ENCODE measurements around the gene CRADD.

Gene CRADD

DNA sequence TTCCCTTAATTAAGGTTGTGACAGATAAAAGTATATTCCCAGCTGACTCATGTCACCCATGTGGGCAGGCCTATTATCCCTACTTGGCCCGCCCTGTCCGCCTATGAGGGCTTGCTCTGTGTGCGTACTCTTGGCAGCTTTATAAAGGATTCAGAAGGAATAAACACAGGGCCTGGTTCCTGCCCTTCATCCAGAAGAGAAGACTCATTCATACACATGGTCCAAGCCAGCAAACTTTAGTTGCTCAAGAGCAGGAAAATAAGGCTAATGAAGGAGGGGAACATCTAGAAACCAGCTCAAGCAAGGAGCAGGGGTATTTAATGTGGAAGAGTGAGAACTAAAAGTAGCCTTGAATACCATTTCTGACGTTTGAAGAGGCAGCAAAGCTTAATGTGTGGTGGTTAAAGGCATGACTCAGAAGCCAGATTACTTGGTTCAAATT is 141.9 kb downstream of the CRADD start:
- no peak for DNase-seq

DNA sequence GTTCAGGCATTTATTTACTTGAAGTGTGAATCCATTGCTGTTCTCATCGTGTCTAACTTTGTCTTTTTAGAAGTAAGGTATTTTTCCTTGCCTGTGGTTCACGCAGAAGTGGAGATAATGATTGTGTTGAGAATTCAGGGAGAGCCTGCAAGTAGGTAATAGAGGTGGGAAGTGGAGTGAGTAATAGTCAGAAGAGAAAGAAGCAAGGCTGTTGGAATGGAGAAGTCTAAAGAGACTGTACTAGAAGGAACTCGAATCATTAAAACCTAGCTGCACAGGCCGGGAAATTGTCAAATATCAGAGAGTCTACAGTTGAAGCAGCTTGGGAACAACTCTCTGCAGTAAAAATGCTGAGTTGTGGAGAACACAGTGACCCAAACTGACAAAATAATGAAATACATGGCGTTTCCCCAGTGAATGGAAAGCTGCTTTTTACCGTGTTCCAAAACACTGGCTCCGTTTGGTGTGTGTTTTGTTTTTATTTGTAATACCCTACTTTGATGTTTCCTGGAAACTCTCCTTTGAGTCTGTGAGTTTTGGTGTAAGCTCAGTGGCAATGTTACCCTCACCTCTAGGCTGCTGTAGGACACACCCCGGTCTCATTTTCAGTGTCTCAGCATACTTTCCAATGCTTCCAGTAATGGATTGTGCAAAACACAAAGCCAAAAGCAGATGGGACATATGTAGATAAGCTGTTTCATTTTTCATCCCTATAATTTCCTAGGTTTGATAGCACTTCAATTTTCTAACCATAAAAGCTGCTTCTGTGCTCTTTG is 146.6 kb downstream of the CRADD start:
- no peak for DNase-seq

DNA sequence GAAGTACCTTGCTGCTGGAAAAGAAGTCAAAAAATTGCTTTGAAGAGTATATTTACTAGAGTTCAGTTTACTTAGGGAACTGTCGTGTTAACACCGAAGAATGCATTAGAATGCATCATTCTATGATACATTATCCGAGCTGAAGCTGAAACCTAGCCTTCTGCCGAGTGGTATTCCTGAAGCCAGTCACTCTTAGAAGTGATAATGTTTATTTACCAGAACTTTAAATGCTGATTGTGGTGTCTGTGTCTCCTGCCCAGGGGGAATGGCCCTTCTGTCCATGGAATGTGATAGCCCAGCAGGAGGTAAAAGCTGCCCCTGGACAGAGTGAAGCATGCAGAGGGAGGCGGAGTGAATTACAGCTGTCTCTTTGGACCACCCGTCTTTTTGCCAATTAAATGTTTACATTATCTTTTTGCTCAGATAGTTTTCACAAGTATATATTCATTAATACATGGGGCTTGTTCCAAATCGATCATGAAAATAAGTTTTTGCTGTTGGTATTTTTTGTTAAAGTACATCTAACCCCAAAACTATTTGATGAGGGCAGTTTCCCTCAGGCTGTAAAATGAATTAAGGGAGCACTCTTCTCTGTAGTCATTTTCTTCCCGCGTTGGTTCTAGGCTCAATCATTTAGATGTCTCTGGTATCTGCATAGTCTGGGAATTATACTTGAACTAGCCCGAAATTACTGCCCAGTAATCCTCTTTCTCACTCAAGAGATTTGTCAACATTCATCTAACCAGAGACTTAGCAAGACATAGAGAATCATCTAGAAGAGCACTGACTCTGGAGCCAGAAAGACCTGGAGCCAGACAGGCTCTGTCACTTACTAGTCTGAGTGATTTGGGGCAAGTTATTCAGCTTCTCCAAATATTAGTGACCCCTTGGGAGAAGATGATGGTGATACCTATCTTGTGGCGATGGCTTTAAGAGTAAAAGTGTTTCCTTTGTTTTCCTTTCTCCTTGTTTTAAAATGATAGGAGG is 147.6 kb downstream of the CRADD start:
- DNase-seq = peak; percentile 65

DNA sequence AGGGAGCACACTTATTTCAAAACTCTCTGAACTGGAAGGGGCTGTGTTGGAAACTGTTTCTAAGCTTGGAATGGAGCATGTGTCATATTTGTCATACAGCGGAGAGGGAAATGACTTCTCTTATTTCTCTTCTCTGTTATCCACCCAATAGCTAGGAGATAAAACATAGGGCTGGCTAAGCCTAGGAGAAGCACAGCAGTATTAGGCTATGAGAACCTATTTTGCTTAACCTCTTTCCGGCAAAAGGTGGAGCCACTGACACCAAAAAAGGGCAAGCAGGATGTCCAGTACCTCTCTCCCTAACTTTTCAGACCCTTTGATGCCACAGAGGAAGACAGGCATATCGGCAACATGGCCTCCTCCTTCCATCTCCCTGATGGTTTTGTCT is 148.3 kb downstream of the CRADD start:
- no peak for DNase-seq

DNA sequence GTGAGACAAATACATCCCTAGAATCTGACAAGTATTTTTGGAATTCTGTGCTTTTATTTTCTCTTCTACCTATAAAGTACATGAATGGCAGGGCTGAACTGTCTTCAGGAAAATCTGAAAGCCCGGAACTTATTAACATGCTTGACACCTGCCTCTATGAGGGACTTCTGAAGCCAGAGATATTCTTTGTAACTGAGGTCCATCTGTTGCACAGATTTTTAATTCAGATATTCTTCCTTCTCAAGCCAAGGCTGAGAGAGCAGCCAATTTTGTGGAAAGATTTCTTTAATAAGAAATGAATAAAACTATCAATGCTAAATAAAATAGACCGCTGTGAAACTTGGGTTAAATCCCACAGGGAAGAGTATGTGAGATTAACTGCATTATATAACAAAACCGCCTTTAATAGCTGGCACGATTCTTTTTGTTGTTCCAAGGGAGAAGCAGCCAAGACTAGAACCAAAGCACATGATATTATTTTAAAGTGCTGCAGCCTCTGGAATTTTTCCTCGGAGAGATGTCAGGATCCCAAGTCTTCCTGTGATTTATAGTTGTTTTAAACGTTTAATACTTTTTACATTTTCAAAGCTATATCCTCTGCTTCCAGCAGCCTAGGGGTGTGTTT is 148.9 kb downstream of the CRADD start:
- no peak for DNase-seq

DNA sequence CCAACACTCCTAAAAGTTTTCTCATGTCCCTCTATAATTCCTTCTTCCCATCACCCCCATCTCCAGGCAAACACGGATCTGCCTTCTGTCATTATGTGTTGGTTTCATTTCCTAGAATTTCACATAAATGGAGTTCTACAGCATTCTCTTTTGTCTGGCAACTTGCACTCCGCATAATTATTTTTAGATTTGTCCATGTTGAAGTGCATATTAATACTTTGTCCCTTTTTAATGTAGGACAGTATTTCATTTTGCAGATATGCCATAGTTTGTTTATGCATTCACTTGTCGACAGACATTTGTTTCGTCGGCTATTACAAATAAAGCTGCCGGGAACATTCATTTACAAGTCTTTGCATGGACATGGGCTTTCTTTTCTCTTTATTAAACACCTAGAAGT is 150.0 kb downstream of the CRADD start:
- DNase-seq = no peak

DNA sequence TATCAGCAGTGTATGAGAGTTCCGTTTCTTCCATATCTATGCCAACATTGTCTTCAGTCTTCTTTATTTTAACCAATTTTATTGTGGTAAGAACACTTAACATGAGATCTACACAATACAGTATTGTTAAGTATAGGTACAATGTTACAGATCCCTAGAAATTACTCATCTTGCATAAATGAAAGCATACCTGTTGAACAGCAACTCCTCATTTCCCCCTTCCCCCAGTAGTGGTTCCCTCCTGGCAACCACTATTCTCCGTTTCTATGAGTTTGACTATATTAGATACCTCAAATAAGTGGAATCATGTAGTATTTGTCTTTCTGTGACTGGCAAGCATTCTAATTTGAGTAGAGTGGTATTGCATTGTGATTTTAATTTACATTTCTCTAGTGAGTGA is 150.5 kb downstream of the CRADD start:
- DNase-seq = no peak

DNA sequence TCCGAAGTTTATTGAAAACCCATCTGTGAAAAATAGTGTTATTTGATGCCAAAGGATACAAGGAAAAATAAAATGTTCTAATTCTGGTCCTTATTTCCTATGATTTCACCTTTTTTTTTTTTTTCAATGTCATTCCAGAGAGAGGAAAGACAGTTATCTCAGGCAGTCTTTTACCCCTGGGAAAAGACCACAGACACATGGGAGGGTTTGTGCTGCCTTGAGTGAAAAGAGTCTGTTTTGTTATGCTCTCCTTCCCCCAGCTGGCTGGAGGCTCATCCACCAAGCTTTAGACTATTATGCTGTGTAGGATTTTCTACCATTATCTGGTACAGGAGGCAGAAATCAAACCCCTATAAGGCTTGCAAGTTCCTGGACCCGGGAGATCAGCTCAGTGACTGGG is 151.8 kb downstream of the CRADD start:
- DNase-seq = no peak

DNA sequence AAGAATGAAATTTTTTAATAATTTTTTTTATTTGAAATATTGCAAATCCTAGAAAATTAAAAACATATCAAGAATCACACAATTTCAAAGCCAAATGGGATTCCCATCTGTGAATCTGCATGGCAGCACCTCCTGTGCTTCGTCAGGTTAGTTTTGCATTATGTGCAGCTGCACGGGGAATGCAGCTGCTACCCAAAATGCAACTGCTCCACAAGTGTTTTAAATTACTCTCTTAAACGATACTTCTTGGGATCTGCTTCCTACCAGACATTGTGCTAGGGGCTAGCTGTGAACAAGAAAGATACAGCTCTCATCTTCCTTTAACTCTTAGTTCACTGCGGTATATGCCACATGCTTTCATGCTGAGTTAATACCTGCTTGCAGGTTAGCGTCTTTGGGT is 154.2 kb downstream of the CRADD start:
- DNase-seq = no peak

DNA sequence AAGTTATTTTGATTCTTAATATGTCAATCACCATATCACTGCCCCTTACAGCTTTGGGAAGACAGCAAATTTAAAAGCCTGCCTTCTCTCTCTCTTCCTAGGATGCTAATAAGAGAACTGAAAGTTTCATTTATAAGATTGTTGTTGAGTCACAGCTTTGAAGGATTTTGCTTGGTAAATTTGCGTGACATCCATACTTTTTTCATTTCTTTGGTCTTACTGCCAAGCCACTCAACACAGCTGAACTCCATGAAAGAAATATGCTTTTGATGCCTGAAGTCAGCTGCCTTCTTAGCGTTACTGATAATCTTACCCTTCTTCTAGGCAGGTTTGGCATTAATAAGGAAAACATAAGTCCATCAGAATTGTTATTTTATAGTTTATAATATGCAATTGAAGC is 155.0 kb downstream of the CRADD start:
- DNase-seq = no peak

DNA sequence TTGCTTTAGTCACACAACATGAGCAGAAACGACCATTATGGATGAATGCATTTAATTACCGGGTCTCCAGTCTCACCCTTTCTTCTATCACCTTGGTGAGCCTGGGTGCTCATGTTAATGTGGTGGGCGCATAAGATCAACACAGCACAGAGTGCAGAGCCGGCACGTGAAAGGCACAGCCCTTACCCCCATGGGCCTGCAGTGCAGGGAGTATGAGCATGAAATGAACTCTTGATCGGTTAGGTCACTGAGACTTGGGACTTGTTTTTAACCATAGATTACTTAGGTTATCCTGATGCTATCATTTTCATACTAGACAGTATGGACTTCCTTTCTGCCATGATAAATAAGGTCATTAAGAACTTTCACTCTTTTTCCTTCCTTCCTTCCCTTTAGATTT is 156.8 kb downstream of the CRADD start:
- peak; percentile 30 for DNase-seq

DNA sequence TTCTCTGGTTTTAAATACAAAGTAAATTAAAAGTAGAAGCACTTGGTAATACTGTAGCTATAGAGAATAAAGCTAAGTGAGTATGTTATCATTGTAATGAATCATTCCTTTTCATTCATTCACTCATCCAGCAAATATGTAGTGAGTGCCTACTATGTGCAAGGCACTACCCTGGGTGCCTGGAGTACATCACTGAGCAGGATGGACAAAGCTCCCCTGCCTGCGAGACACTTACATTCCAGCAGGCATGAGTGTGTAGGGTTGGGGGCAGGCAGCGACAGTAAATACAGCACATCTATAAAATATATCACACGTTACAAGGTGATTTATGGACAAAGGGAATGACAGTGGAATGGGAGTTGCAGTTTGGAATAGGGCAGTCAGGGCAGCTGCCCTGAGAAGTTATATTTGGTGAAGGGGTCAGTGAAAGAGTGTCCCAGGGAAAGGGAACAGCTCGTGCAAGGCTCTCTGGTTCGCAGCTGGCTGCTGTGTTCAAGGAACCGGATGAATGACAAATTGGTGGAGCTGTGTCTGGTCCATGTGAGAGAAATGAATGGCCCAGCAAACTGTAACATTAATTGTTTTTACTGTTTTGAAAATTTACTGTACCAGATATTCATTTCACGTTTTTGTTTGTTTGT is 159.6 kb downstream of the CRADD start:
- no peak for DNase-seq

DNA sequence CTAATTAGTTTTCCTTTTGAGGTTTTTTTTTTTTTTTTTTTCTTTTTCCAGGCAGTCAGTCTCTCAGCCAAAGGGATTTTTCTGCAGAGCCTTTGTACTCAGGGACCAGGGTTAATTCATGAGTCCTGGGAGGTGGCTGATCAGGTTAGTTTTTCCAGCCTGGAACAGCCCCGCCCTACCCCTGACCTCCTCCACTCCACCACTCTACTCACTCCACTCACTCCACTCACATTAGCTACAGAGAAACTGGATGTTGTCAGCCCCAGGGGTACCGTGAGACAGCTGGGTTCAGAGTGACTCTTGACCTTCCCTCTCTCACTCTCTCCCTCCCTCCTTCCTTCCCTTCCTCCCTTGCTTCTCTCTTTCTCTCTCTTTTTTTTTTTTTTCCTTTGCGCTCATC is 161.0 kb downstream of the CRADD start:
- peak; percentile 76 for DNase-seq

DNA sequence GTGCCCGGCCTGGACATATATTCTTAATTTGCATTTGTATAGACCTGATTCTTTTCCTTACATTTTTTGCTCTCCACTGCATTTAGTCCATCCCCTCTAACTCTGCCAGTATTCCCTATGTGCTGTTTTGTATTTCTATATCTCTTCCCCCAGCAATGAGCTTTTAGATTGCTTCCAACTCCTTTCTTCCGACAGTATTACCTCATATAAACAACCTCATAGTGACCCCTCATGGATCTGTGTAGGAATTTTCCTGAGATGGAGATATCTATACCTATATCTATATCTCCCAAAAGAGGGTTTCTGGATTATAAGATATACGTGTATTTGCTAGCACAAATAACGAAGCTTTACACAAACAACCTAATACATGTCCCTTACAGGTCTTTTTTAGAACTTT is 161.9 kb downstream of the CRADD start:
- peak; percentile 61 for DNase-seq

DNA sequence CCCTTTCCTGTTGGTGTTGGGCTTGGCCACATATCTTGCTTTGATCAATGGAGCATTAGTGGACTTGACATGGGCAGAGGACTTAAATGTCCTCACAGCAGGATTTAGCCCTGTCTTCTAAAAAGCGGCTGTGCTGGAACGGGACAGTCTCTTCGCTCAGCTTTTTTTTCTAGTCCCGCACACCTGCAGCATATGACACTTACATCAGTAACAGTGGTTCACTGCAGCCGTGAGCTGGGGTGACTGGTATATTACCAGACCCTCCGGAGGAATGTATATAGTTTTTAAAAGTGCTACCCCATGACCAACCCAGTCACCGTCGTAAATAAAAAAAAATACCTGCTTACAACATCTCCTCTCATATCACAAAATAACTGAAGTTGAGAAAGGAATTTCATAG is 164.5 kb downstream of the CRADD start:
- no peak for DNase-seq

DNA sequence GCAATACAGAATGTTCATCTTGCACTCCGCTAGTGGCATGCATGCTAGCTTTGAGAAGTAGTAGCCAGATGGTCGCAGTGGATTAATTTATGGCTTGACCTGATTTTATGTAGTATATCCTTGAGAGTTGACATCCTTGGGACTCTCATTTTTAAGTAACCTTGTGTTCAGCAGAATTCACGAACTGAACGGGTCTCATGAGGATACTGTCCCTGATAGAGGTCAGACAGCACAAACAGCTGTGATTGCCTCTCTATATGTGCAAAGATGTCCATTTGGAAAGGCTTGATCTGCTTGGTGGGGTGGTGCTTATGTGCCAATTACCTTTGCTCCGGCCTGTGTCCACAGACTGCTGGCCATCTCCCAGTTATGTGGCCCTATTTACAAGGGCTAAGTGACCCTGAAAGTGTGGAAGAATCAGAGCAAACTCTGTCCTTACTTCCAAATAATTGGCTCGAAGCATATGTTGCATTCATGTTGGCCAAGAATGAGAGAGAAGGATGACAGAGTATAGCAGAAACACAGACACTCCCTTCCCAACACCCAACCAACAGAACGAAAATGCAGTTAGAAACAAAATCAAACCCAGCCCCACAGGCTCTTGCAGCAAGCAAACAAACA is 167.1 kb downstream of the CRADD start:
- no peak for DNase-seq

DNA sequence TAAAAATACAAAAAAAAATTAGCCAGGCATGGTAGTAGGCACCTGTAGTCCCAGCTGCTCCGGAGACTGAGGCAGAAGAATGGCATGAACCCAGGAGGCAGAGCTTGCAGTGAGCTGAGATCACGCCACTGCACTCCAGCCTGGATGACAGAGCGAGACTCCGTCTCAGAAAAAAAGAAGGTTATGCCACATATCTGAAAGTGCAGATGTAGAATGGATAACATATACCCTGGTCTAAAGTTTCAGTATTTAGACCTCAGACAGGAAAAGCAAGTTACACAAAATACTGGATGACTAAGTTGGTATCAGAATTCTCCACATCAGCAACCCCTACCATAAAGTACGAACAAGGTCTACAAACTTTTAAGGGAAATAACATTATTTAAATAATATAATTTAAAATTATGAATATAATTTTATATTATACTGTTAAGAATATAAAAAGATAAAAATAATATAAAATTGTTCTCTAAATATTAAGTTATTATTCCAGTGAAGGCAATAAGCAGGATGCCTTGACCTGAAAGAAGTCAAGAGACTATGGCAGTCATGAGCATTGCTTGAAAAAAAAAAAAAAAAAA is 169.9 kb downstream of the CRADD start:
- DNase-seq = no peak

DNA sequence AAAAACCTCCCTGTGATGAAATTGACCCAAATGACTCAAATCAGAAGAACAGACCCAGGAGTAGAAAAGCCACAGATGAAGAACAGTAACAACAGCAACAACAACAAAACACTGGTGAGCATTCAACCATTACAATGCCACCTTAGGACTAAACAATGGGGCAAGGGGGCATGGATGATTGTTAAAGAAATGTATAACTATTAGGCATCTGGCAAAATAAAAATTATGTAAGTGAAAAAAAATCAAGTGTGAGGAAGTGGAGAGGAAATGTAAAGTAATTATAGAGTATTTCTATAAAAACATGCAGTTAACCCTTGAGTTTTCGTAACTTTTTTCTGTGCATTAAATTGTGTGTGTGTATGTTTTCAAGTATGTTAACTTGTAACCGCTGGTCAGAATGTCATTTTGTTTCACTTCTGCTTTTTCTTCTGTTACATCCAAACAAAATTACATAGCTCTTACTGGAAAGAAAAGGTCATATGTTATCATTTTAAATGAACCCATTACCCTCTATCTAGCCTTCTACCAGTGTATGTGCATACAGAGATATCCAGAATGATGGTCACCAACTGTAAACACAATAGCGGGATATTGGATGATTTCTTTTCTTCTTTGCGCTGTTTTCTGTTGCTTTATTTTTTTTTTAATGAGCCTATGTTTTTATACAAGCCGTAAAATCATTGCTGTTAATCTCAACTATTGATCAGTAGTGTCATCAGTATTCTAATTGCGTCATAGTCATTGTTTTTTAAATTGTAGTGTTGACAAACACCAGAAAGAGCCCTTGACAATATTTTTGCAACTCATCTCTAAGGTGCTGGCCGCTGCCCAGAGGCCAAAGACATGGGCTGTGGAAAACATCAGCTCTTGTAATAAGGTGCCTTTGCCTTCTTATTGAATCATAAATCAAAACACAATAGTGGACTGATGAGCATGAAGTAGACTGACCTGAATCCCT is 170.6 kb downstream of the CRADD start:
- no peak for DNase-seq

DNA sequence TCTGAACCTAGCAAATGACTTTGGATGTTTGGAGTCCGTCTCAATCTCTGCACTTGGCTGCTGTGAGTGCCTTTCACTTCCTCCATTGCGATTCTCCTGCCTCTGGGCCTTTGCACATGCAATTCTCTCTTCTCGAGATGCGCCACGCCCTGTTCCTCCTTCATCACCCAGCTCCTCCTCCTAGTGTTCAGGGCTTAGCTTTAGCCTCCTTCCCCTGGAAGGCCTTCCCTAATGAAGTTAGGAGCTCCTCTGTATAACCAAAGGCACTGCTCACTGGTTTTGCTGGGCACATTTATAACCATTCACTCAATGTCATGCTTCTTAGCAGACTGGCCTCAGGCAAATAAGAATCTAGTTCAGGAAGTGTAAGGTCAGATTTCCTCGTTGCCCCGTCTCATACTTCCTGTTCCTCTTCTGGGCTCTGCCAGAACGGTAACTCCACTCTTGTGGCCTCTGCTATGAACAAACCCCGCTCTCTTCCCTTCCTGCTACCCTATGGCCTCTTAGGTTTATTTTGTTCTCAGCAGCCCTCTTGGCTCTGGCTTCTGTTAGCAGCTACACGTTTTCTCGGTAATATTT is 171.4 kb downstream of the CRADD start:
- DNase-seq = no peak

DNA sequence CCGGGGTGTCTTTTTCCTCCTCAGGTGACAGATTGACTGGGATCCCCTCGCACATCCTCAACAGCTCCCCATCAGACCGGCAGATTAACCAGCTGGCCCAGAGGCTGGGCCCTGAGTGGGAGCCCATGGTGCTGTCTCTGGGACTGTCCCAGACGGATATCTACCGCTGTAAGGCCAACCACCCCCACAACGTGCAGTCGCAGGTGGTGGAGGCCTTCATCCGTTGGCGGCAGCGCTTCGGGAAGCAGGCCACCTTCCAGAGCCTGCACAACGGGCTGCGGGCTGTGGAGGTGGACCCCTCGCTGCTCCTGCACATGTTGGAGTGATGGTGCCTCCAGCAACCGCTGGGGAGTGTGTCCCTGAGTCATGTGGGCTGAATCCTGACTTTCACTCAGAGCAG is 172.8 kb downstream of the CRADD start:
- DNase-seq = no peak
